HepG2 (cell line): Measurements from ENCODE around the gene TDRD1. TPM values are rescaled to one million over a fixed set of nuclear protein-coding genes. Genes with fewer than 3 reads are reported as not detected.
A peak's percentile ranks its signal among the peaks of the same experiment; 100 is the strongest.

Experiments
- ATAC-seq: fragments of 200-7000 bp; cut with Tn5 transposase; 3 replicates; pipeline ENCODE4 v1.9.1; 2020; ENCODE audit warnings: mild to moderate bottlenecking, moderate library complexity
- BruUV-seq: library from RNA; stranded (reverse); fragments of 400-500 nt; replicated peaks from 2 replicates; lab custom pipeline; 2021; lab: Mats Ljungman, UMichigan
- CTCF ChIA-PET: fragments of 300-600 bp; formaldehyde crosslinking; extraction: SDS; loops from one replicate; lab custom pipeline; 2021; ENCODE audit warnings: low total read pairs, inconsistent platforms, low intra/inter-chr PET ratio; lab: Yijun Ruan, JAX
- POLR2A ChIA-PET: fragments of 350-600 bp; sonication (Branson Sonifier 250); formaldehyde crosslinking; loops from one replicate; lab custom pipeline; 2020; ENCODE audit warnings: antibody characterized with exemption, inconsistent platforms; lab: Yijun Ruan, JAX
- DNase-seq: peaks from one replicate; pipeline ENCODE4 v3.0.0-alpha.2; 2015; ENCODE audit warnings: low spot score
- FAIRE-seq: peaks from 3 replicates; lab custom pipeline; 2011; peaks lifted over from hg19 to GRCh38; lab: Jason Lieb, UNC
- H2AFZ ChIP-seq: one replicate; pipeline ENCODE4 v1.6.1; 2011; ENCODE audit warnings: low read length, inconsistent platforms
- H3K27ac ChIP-seq: fragments of 300-600 bp; 3 replicates; pipeline ENCODE4 v1.8.0; 2011; ENCODE audit warnings: mixed run types, mild to moderate bottlenecking, mixed read lengths, low read length, inconsistent platforms; ENCODE audit not compliant: insufficient read depth; ENCODE audit errors: extremely low read length
- H3K27me3 ChIP-seq, 2 experiments: fragments of 200-600 bp in 1 of 2; 2 replicates in 1 of 2; 3 replicates in 1 of 2; pipeline versions ENCODE4 v1.6.0 to v1.8.0; 2011; ENCODE audit warnings: low read length in 2 of 2, mild to moderate bottlenecking in 2 of 2, moderate library complexity in 2 of 2, inconsistent platforms in 1 of 2; ENCODE audit not compliant: insufficient read depth in 2 of 2, control insufficient read depth in 1 of 2
- H3K36me3 ChIP-seq, 2 experiments: fragments of 200-600 bp in 1 of 2; replicated peaks in 1 of 2; 2 replicates in 1 of 2; 3 replicates in 1 of 2; pipeline versions ENCODE4 v1.5.1 to v1.8.0; 2011; ENCODE audit warnings: low read length in 2 of 2, inconsistent platforms in 1 of 2; ENCODE audit not compliant: insufficient read depth in 2 of 2, control insufficient read depth in 1 of 2
- H3K4me1 ChIP-seq: 2 replicates; pipeline ENCODE4 v1.5.1; 2012; ENCODE audit warnings: low read length, inconsistent platforms; ENCODE audit not compliant: insufficient read depth
- H3K4me2 ChIP-seq: 2 replicates; pipeline ENCODE4 v1.6.0; 2011; ENCODE audit warnings: low read depth, low read length, inconsistent platforms
- H3K4me3 ChIP-seq, 3 experiments: fragments of 200-600 bp in 1 of 3; sonication (generic), shearing (Covaris generic) in 1 of 3; replicated peaks in 1 of 3; 2 replicates each; pipeline ENCODE4 v1.5.1; 2011 to 2016; ENCODE audit warnings: low read length in 3 of 3, inconsistent platforms in 2 of 3, low read depth in 2 of 3, mild to moderate bottlenecking in 2 of 3, control low read depth in 1 of 3, mixed read lengths in 1 of 3; ENCODE audit not compliant: insufficient read depth in 1 of 3
- H3K79me2 ChIP-seq: one replicate; pipeline ENCODE4 v1.6.1; 2011; ENCODE audit warnings: low read length, inconsistent platforms; ENCODE audit not compliant: insufficient read depth
- H3K9ac ChIP-seq: 2 replicates; pipeline ENCODE4 v1.6.0; 2011; ENCODE audit warnings: mild to moderate bottlenecking, low read depth, low read length, inconsistent platforms; ENCODE audit not compliant: insufficient read depth
- H3K9me3 ChIP-seq: 2 replicates; pipeline ENCODE4 v1.5.1; 2012; ENCODE audit warnings: mild to moderate bottlenecking, low read length
- H4K20me1 ChIP-seq: 2 replicates; pipeline ENCODE4 v1.6.0; 2011; ENCODE audit warnings: inconsistent platforms, mild to moderate bottlenecking, low read length, moderate library complexity; ENCODE audit not compliant: insufficient read depth
- CREB1 ChIP-seq, 2 experiments: fragments of 450-650 bp in 1 of 2; IDR thresholded peaks; 2 replicates each; pipeline ENCODE4 v1.6.1; 2016 to 2017; ENCODE audit warnings: control low read depth in 1 of 2, mild to moderate bottlenecking in 1 of 2, missing compliant biosample characterization in 1 of 2, missing genetic modification characterization in 1 of 2
- ELF3 ChIP-seq: IDR thresholded peaks from 2 replicates; pipeline ENCODE4 v1.6.1; 2016; ENCODE audit warnings: missing genetic modification reagents, missing compliant biosample characterization
- HES4 ChIP-seq: sonication (generic); formaldehyde crosslinking; IDR thresholded peaks from 2 replicates; pipeline ENCODE4 v1.9.0; 2021; ENCODE audit warnings: mild to moderate bottlenecking, missing genetic modification reagents, borderline replicate concordance
- NFYC ChIP-seq: IDR thresholded peaks from 2 replicates; pipeline ENCODE4 v1.6.1; 2016; ENCODE audit warnings: missing genetic modification reagents, missing compliant biosample characterization
- PATZ1 ChIP-seq: sonication (generic); formaldehyde crosslinking; IDR thresholded peaks from 2 replicates; pipeline ENCODE4 v1.4.0; 2020; ENCODE audit warnings: missing genetic modification reagents
- SNAPC5 ChIP-seq: sonication (generic); formaldehyde crosslinking; IDR thresholded peaks from 2 replicates; pipeline ENCODE4 v1.8.1; 2023; ENCODE audit warnings: mild to moderate bottlenecking, missing genetic modification reagents, borderline replicate concordance
- SRSF9 ChIP-seq: fragments of 200-400 bp; formaldehyde crosslinking; IDR thresholded peaks from 2 replicates; pipeline ENCODE4 v1.6.1; 2018; ENCODE audit warnings: borderline replicate concordance, mild to moderate bottlenecking, low read depth, low read length; ENCODE audit not compliant: insufficient read depth, poor library complexity, severe bottlenecking
- ZNF773 ChIP-seq: sonication (generic); formaldehyde crosslinking; IDR thresholded peaks from 2 replicates; pipeline ENCODE4 v1.4.0; 2020; ENCODE audit warnings: missing genetic modification reagents, borderline replicate concordance
- ZNF790 ChIP-seq: sonication (generic); formaldehyde crosslinking; IDR thresholded peaks from 2 replicates; pipeline ENCODE4 v1.8.0; 2022; ENCODE audit warnings: missing genetic modification reagents, mild to moderate bottlenecking, borderline replicate concordance
- WGBS: methylation state at CpG from one replicate; pipeline ENCODE4 v1.1.6; 2017; ENCODE audit warnings: low lambda C conversion rate; 5-methylcytosine and 5-hydroxymethylcytosine counted together
- in situ Hi-C: cut with HindIII; loops from 2 replicates; pipeline ENCODE4 v1.10.0; 2017; ENCODE audit warnings: low pct_unique_long_range_greater_than_20kb; ENCODE audit not compliant: extremely low pct_ligation_motif_present
- intact Hi-C: fragments of 100-400 bp; cut with micrococcal nuclease; formaldehyde crosslinking; loops from one replicate; pipeline ENCODE4 v1.10.0; 2022; ENCODE audit not compliant: unreplicated experiment
- polyA plus RNA-seq, 8 experiments: library from polyadenylated mRNA; depleted of rRNA in 3 of 8; stranded (reverse) in 7 of 8; unstranded in 1 of 8; fragments of >200 nt; fragmentation: Illumina TruSeq in 4 of 8; extraction: Trizol in 4 of 8; gene quantifications; 2 replicates each; pipeline versions ENCODE4 v1.2.1 to v1.2.3, GENCODE V29; 2011 to 2016; ENCODE audit warnings: low read depth in 4 of 8, missing spikeins in 1 of 8, mixed read lengths in 1 of 8; ENCODE audit not compliant: insufficient read depth in 1 of 8
- total RNA-seq, 5 experiments: library from RNA; depleted of rRNA; stranded (reverse); fragments of >200 nt; fragmentation: Illumina TruSeq; extraction: Trizol; gene quantifications; 2 replicates each; pipeline ENCODE4 v1.2.3, GENCODE V29; 2016; ENCODE audit warnings: low read depth in 1 of 5
- TF ChIP-seq, protein P1 (sequence below): sonication (generic); formaldehyde crosslinking; IDR thresholded peaks from 2 replicates; pipeline ENCODE4 v1.5.0; 2020; ENCODE audit warnings: missing genetic modification reagents

TDRD1 gene
- total and polyA plus RNA-seq, 2 of the 13 experiments (the other 11 are each of a cell fraction or from before 2014, with no cell fraction given), result not detected

GRCh38 chr10:114252883-114253282 lies 73.7 kb downstream of the TDRD1 start:
- Histone ChIP-seq H3K79me2 (no peaks in the 10 kb centered on the region), H3K36me3 (no peaks in the 10 kb centered on the region), H3K4me3 (no peak overlapping the region), H3K9ac (no peak overlapping the region), H4K20me1 (no peaks in the 10 kb centered on the region), H3K4me1 (no peaks in the 10 kb centered on the region), H3K27me3 (peaks cover 0 to 18% of the 10 kb centered on the region in 2 experiments; a peak in 1 of 5 replicates), H3K9me3 (no peaks in the 10 kb centered on the region), H2AFZ (no peak overlapping the region), H3K4me2 (no peak overlapping the region), H3K27ac (no peak overlapping the region)
- in situ Hi-C loops, result no loop called here
- ChIA-PET CTCF (no interaction called here), POLR2A (no interaction called here)
- DNase-seq (no peak), FAIRE-seq (no peak), ATAC-seq (peak; percentile 49)
- TF ChIP-seq CREB1 (IDR thresholded peaks at IDR 0.05) (no peak), CREB1 (CRISPR knock-in tag; IDR thresholded peaks at IDR 0.05) (no peak)
- BruUV-seq, result no TSS peak
- 48% methylated on average over 4 of the region's 7 CpGs for WGBS
- intact Hi-C loops, result no loop called here

DNA sequence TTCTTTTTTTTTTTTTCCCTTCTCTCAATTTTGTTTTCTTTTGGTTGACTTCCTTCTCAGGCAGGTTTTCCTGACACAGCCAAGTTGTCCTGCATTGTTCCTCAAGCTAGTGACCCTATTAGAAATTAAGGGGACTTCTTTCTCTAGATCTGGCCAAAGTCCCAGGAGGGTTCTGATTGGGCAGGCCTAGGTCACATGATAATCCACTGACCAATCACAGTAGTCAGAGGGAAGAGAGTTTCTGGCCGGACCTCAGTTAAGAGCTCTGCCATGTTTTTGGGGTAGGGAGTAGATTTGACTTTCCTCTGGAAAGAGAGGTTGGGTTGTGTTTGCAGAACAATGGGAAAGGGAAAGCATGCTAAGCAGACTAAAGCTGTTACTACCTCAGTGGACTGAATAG lies 76.1 kb downstream of the TDRD1 start:
- H4K20me1 ChIP-seq, result no peaks in the 10 kb centered on the region
- in situ Hi-C loops, result no loop called here
- DNase-seq, result no peak
- H3K9ac ChIP-seq, result no peak overlapping the region
- TF ChIP-seq ELF3 (CRISPR knock-in tag) (no peak), HES4 (no peak), SRSF9 (no peak), SNAPC5 (CRISPR knock-in tag) (no peak), NFYC (CRISPR knock-in tag) (0 out of 2 replicates have a peak, but pooled peaks have one; percentile 15), PATZ1 (CRISPR knock-in tag) (no peak), ZNF790 (CRISPR knock-in tag) (no peak), ZNF773 (no peak)
- TF ChIP-seq, protein P1, sequence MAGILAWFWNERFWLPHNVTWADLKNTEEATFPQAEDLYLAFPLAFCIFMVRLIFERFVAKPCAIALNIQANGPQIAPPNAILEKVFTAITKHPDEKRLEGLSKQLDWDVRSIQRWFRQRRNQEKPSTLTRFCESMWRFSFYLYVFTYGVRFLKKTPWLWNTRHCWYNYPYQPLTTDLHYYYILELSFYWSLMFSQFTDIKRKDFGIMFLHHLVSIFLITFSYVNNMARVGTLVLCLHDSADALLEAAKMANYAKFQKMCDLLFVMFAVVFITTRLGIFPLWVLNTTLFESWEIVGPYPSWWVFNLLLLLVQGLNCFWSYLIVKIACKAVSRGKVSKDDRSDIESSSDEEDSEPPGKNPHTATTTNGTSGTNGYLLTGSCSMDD (CRISPR knock-in tag), result no peak
- no peak for ATAC-seq
- no peak for FAIRE-seq
- POLR2A ChIA-PET, result no interaction called here
- H3K4me2 ChIP-seq, result no peak overlapping the region
- no peak overlapping the region for H3K4me3 ChIP-seq
- H3K79me2 ChIP-seq, result no peaks in the 10 kb centered on the region
- no peak overlapping the region for H2AFZ ChIP-seq
- no TSS peak for BruUV-seq
- H3K4me1 ChIP-seq, result no peaks in the 10 kb centered on the region
- 20% methylated on average over 1 of the region's 1 CpG for WGBS
- CTCF ChIA-PET, result no interaction called here
- H3K36me3 ChIP-seq, result no peaks in the 10 kb centered on the region
- intact Hi-C loops, result no loop called here
- H3K9me3 ChIP-seq, result no peaks in the 10 kb centered on the region
- peaks cover 0 to 11% of the 10 kb centered on the region in 2 experiments; a peak in 1 of 5 replicates for H3K27me3 ChIP-seq
- H3K27ac ChIP-seq, result no peak overlapping the region
